SU-DHL-6 (cell line): ENCODE data around the gene AP3S1.

Experiments used
- H2AFZ ChIP-seq: fragments of 200-600 bp; sonication (generic); 2 replicates; pipeline ENCODE4 v1.6.1; 2014; ENCODE audit warnings: low read depth, mild to moderate bottlenecking, moderate library complexity, mixed read lengths, antibody characterized with exemption, low read length; ENCODE audit not compliant: severe bottlenecking
- H3F3A ChIP-seq: fragments of 200-600 bp; shearing (Covaris generic); 2 replicates; pipeline ENCODE4 v1.6.0; 2016; ENCODE audit warnings: antibody characterized with exemption, mild to moderate bottlenecking; ENCODE audit not compliant: insufficient read depth
- H3K27ac ChIP-seq: fragments of 200-600 bp; sonication (generic); 2 replicates; pipeline ENCODE4 v1.5.1; 2016; ENCODE audit warnings: low read depth, mild to moderate bottlenecking, low read length, moderate library complexity, mixed read lengths
- H3K27me3 ChIP-seq: fragments of 200-600 bp; sonication (generic), shearing (Covaris generic); 2 replicates; pipeline ENCODE4 v1.6.0; 2014; ENCODE audit warnings: mild to moderate bottlenecking, low read length
- H3K36me3 ChIP-seq: fragments of 200-600 bp; sonication (generic); 2 replicates; pipeline ENCODE4 v1.6.1; 2014; ENCODE audit warnings: mild to moderate bottlenecking, low read length, mixed read lengths
- H3K4me2 ChIP-seq: fragments of 300-600, 200-600 bp; shearing (Covaris generic), sonication (generic); 2 replicates; pipeline ENCODE4 v1.6.0; 2014; ENCODE audit warnings: low read length, low read depth, mild to moderate bottlenecking; ENCODE audit not compliant: poor library complexity, severe bottlenecking
- H3K4me3 ChIP-seq: fragments of 200-600 bp; sonication (generic); 2 replicates; pipeline ENCODE4 v1.5.1; 2014; ENCODE audit warnings: antibody characterized with exemption, low read length, mild to moderate bottlenecking, mixed read lengths; ENCODE audit not compliant: insufficient read depth, poor library complexity, severe bottlenecking
- H3K79me2 ChIP-seq: fragments of 200-600 bp; sonication (generic); 2 replicates; pipeline ENCODE4 v1.6.1; 2014; ENCODE audit warnings: mild to moderate bottlenecking, low read length, moderate library complexity; ENCODE audit not compliant: insufficient read depth
- H3K9ac ChIP-seq: fragments of 200-600 bp; sonication (generic); 2 replicates; pipeline ENCODE4 v1.7.0; 2014; ENCODE audit warnings: mild to moderate bottlenecking, low read length
- H3K9me2 ChIP-seq: fragments of 200-600 bp; sonication (generic); replicated peaks from 2 replicates; pipeline ENCODE4 v1.6.1; 2014; ENCODE audit warnings: low read length; ENCODE audit not compliant: insufficient read depth
- H3K9me3 ChIP-seq: fragments of 200-600 bp; sonication (generic); 2 replicates; pipeline ENCODE4 v1.6.1; 2014; ENCODE audit warnings: low read length, mixed read lengths; ENCODE audit not compliant: insufficient read depth
- H4K20me1 ChIP-seq: fragments of 200-600 bp; sonication (generic); 2 replicates; pipeline ENCODE4 v1.6.1; 2014; ENCODE audit warnings: low read depth, mild to moderate bottlenecking, antibody characterized with exemption, low read length, moderate library complexity, mixed read lengths
- EZH2phosphoT487 ChIP-seq: fragments of 200-600 bp; sonication (generic), shearing (Covaris generic); conservative IDR thresholded peaks from 2 replicates; pipeline ENCODE4 v1.6.1; 2018; ENCODE audit warnings: mild to moderate bottlenecking, antibody characterized with exemption, low read length, moderate library complexity, mixed read lengths
- TF ChIP-seq, protein P1 (sequence below): fragments of 200-600 bp; sonication (generic); IDR thresholded peaks from one replicate; pipeline ENCODE4 v1.5.1; 2017; ENCODE audit warnings: antibody characterized with exemption, mild to moderate bottlenecking, low read length, moderate library complexity; ENCODE audit not compliant: insufficient read depth, poor library complexity, severe bottlenecking

The AP3S1 gene

DNA sequence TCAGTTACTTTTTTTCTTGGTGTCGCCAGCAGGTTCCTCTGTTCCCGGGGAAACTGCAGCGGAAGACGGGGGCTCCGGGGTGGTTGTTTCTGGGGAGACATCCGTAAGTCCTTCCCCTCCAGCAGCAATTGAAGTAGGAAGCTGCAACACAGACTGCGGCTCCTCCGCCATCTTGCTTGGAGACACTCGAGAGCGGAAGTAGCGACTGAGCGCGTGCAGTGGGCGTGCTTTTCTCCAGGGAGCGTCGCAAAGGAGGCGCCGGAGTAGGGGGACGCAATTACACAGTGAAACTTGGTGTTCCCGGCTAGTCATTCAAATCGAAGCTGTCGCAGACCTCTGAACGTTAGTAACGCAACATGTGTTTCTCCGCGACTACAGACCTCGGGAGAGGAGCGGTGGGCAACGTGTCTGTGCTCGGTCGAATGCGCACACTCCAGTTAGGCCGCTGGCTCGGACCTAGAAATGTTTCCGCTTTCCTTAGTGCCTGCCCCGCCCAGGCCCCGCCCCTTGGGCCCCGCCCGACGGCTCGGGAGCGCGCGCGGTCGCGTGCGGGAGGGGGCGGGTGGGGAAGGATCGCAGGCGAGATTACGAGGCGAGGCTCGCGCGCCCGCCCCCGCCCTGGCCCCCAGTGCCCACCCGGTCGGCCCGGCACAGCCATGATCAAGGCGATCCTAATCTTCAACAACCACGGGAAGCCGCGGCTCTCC lies at the start of gene AP3S1, which contains the start of gene ATG12:
Gene AP3S1 (plus strand): TSS at position 554 of the 707 bp plus-strand sequence. CDS start 103 bp downstream, at position 657.
Gene ATG12 (minus strand): TSS at position 184 of the 707 bp plus-strand sequence. CDS start 13 bp downstream, at position 171.
- H3K27me3 ChIP-seq: no peaks in the 10 kb centered on the region
- H3K9me2 ChIP-seq: no peaks in the 10 kb centered on the region

DNA sequence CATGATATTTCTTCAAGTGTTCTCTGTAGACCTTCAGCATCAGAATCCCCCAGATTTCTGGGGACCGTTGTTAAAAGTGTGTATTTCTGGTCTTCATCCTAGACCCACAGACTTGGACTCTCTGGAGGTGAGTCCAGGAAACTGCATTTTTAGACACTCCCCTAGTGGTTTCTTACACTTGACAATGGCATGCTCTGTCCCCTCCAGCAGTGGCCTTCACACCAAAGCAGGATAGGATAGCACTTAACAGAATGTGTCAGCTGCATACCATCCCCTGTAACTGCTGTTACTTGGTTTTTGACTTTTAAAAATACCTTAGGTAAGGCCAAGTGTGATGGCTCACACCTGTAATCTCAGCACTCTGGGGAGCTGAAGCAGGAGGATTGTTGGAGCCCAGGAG lies 46.0 kb upstream of the AP3S1 start:
- Histone ChIP-seq H3K9me3 (no peaks in the 10 kb centered on the region), H3K9ac (no peak overlapping the region), H3K36me3 (no peaks in the 10 kb centered on the region), H3K4me2 (no peak overlapping the region), H3K79me2 (no peaks in the 10 kb centered on the region), H3K4me3 (no peak overlapping the region), H3K9me2 (no peaks in the 10 kb centered on the region), H3K27ac (no peak overlapping the region), H4K20me1 (no peaks in the 10 kb centered on the region), H3F3A (no peaks in the 10 kb centered on the region), H2AFZ (no peak overlapping the region), H3K27me3 (no peaks in the 10 kb centered on the region)
- TF ChIP-seq, protein P1, sequence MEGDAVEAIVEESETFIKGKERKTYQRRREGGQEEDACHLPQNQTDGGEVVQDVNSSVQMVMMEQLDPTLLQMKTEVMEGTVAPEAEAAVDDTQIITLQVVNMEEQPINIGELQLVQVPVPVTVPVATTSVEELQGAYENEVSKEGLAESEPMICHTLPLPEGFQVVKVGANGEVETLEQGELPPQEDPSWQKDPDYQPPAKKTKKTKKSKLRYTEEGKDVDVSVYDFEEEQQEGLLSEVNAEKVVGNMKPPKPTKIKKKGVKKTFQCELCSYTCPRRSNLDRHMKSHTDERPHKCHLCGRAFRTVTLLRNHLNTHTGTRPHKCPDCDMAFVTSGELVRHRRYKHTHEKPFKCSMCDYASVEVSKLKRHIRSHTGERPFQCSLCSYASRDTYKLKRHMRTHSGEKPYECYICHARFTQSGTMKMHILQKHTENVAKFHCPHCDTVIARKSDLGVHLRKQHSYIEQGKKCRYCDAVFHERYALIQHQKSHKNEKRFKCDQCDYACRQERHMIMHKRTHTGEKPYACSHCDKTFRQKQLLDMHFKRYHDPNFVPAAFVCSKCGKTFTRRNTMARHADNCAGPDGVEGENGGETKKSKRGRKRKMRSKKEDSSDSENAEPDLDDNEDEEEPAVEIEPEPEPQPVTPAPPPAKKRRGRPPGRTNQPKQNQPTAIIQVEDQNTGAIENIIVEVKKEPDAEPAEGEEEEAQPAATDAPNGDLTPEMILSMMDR: no peak
- TF ChIP-seq EZH2phosphoT487: no peak

More for the DNA sequence above, at the start of gene AP3S1, which contains the start of gene ATG12:
- peak within 1 kb of the TSS; percentile 88 for H2AFZ ChIP-seq
- peak within 1 kb of the TSS; percentile 79 for H3K4me2 ChIP-seq
- H4K20me1 ChIP-seq: peaks cover 29% of the 10 kb centered on the region
- peak within 1 kb of the TSS; percentile 82 for H3K27ac ChIP-seq
- H3K4me3 ChIP-seq: peak within 1 kb of the TSS; percentile 95
- H3F3A ChIP-seq: peaks cover 4% of the 10 kb centered on the region; the same call in 1 of the 2 replicates
- peaks cover 20% of the 10 kb centered on the region for H3K36me3 ChIP-seq
- peak within 1 kb of the TSS; percentile 84 for H3K9ac ChIP-seq
- TF ChIP-seq, protein P1: no peak
- TF ChIP-seq EZH2phosphoT487: no peak
- peaks cover 81% of the 10 kb centered on the region for H3K79me2 ChIP-seq
- no peaks in the 10 kb centered on the region for H3K9me3 ChIP-seq

DNA sequence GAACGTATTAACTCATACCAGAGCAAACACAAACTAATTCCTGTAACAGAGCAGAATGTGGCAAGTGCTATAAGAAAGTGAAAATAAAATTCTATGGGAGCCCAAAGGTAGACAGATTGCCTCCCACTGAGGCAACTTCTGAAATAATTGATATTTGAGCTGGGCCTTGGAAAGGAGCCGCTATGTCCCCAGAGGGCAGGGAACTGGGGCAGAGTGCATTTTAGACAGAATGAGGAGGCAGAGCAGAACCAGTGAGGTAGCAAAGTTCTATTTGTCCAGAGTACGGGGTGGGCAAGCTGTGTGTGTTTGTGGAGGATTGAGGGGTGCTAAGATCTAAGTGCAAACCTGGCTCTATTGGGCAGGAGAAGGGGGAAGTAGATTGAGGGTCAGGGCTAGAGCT lies 45.1 kb upstream of the AP3S1 start:
- Histone ChIP-seq H3K27me3 (no peaks in the 10 kb centered on the region), H3K9me2 (no peaks in the 10 kb centered on the region), H3K4me3 (no peak overlapping the region), H3K36me3 (no peaks in the 10 kb centered on the region), H3K79me2 (no peaks in the 10 kb centered on the region), H3K9ac (no peak overlapping the region), H3K27ac (no peak overlapping the region), H2AFZ (no peak overlapping the region), H3K9me3 (no peaks in the 10 kb centered on the region), H3F3A (no peaks in the 10 kb centered on the region), H3K4me2 (no peak overlapping the region), H4K20me1 (no peaks in the 10 kb centered on the region)
- TF ChIP-seq, protein P1: no peak
- TF ChIP-seq EZH2phosphoT487: no peak
